AG04450 (cell line): ENCODE results near the gene TMEM184A. TPM values are rescaled to one million over a fixed set of nuclear protein-coding genes. Genes with fewer than 3 reads are reported as not detected.

ENCODE experiments used
- CTCF ChIA-PET: fragments of 300-600, 350-600 bp; formaldehyde crosslinking; extraction: SDS; loops from one replicate; lab custom pipeline; 2022; ENCODE audit warnings: antibody characterized with exemption, inconsistent platforms; lab: Charles Lee
- POLR2A ChIA-PET: fragments of 350-600 bp; formaldehyde crosslinking; extraction: SDS; loops from one replicate; lab custom pipeline; 2021; ENCODE audit warnings: antibody characterized with exemption, inconsistent platforms; lab: Yijun Ruan, JAX
- DNase-seq: peaks from one replicate; pipeline ENCODE4 v3.0.0-alpha.2; 2011; ENCODE audit warnings: low read depth, low spot score
- H3K27ac ChIP-seq: one replicate; pipeline ENCODE4 v1.5.1; 2012; ENCODE audit warnings: low read depth, low read length, control low read depth
- H3K27me3 ChIP-seq: one replicate; pipeline ENCODE4 v1.6.0; 2012; ENCODE audit warnings: low read length; ENCODE audit not compliant: control insufficient read depth, insufficient read depth
- H3K4me3 ChIP-seq: 2 replicates; pipeline ENCODE4 v1.5.1; 2011; ENCODE audit warnings: mild to moderate bottlenecking, low read depth, low read length, control low read depth
- H3K9me3 ChIP-seq: 2 replicates; pipeline ENCODE4 v1.5.1; 2012; ENCODE audit warnings: low read length; ENCODE audit not compliant: control insufficient read depth, insufficient read depth
- polyA plus RNA-seq: library from polyadenylated mRNA; depleted of rRNA; stranded (reverse); fragments of >200 nt; gene quantifications from 2 replicates; pipeline ENCODE4 v1.2.3, GENCODE V29; 2011
- TF ChIP-seq, protein P1 (sequence below): IDR thresholded peaks from 2 replicates; pipeline ENCODE4 v1.5.1; 2011; ENCODE audit warnings: low read depth, low read length, control low read depth, inconsistent platforms

TMEM184A gene
- polyA plus RNA-seq, 1 experiment: 0.56 TPM

DNA sequence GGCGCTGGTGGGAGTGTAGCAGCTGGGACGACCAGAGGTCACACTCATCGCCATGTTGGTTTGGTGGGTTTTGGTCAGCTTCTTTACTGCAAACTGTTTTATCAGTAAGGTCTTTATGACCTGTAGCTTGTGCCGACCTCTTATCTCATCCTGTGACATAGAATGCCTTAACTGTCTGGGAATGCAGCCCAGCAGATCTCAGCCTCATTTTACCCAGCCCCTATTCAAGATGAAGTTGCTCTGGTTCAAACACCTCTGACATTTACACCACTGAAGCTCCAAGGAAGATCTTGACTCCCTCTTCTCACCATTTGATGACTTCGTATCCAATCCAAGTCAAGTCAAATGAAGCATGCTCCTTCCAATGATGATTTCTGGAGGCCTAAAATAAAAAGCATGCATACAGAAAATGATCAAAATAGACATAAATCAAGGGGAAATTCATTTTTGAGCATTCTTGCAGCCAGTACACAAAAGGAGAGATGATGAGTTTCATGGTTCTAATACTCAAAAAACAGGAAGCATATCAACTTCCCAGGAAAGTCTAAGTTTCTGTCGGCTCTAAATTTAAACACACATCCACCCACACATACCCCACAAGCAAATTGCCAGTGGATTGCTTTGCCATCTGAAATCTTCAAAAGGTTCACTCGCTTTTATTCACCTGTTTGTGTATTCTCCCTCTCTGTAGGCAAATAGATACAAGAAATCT, 16.3 kb upstream of the TMEM184A start:
- no peak for DNase-seq
- Histone ChIP-seq H3K27ac (no peak overlapping the region), H3K9me3 (no peaks in the 10 kb centered on the region; the same call in 1 of the 2 replicates), H3K27me3 (no peaks in the 10 kb centered on the region), H3K4me3 (no peak overlapping the region)
- ChIA-PET CTCF (interaction anchor here (0.6 kb wide), 1 partner anchor 130 kb away, joined by 5 read pairs; no protein-coding TSS in a partner anchor), POLR2A (no interaction called here)
- TF ChIP-seq, protein P1, sequence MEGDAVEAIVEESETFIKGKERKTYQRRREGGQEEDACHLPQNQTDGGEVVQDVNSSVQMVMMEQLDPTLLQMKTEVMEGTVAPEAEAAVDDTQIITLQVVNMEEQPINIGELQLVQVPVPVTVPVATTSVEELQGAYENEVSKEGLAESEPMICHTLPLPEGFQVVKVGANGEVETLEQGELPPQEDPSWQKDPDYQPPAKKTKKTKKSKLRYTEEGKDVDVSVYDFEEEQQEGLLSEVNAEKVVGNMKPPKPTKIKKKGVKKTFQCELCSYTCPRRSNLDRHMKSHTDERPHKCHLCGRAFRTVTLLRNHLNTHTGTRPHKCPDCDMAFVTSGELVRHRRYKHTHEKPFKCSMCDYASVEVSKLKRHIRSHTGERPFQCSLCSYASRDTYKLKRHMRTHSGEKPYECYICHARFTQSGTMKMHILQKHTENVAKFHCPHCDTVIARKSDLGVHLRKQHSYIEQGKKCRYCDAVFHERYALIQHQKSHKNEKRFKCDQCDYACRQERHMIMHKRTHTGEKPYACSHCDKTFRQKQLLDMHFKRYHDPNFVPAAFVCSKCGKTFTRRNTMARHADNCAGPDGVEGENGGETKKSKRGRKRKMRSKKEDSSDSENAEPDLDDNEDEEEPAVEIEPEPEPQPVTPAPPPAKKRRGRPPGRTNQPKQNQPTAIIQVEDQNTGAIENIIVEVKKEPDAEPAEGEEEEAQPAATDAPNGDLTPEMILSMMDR: no peak

DNA sequence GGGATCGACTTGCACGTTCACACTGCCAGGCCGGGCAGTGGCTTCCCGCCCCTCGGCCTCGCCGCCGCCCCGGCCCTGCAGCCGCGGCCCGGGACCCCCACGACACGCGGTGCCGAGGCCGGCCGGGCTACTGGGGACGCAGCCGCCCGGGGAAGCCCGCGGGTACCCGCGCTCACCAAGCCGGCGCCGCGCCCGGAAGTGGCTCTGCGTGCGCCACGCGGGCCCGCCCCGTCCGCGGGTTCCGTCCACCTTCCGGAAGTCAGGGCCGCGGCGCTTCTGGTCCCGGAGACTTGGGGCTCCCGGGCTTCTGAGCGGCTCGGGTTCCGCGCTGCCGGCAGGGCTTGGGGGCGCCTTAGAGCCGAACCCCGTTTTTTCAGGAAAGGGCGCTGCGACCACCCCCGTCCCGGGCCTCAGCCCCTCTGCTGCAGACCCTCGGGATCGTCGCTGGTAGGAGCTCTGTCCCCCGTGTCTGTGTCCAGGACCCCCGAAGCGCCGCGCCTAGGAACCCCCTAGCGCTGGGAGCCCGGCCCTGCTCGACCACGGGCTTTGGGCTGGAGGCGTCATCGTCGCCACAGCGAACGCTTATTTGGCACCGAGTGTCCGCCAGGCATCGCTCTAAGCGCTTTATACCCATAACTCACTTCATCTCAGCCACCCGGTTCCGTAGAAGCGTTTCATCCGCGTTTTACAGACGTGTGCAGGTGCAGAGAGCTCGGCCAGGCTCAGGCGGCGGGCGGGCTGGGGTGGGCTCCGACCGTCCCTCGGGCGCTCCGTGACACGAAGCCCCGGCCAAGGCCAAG, 14.0 kb upstream of the TMEM184A start, which contains the start of gene PSMG3:
Gene PSMG3, minus strand, starts transcription at position 200 of the 800 bp plus-strand sequence. CDS start 693 bp downstream, outside the sequence.
- ChIA-PET POLR2A (no interaction called here), CTCF (interaction anchor here (0.8 kb wide), 1 partner anchor 9 kb away, joined by 3 read pairs; no protein-coding TSS in a partner anchor)
- TF ChIP-seq, protein P1: peak; percentile 44
- H3K27ac ChIP-seq: peak within 1 kb of the TSS; percentile 94
- H3K4me3 ChIP-seq: peak within 1 kb of the TSS; percentile 87
- DNase-seq: peak; percentile 67
- H3K9me3 ChIP-seq: no peaks in the 10 kb centered on the region; the same call in 1 of the 2 replicates
- H3K27me3 ChIP-seq: no peaks in the 10 kb centered on the region

DNA sequence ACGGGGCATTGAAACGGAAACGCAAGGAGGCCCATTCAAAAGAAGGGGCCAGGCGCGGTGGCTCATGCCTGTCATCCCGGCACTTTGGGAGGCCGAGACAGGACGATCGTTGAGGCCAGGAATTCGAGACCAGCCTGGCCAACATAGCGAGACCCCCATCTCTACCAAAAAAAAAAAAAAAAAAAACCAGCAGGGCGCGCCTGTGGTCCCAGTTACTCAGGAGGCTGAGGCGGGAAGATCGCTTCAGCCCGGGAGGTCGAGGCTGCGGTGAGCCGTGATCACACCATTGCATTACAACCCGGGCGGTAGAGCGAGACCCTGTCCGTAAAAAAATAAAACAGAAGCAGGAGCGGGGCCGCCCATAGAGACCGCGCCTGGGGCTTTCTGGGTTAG, 13.4 kb upstream of the TMEM184A start:
- DNase-seq: no peak
- ChIA-PET POLR2A (no interaction called here), CTCF (no interaction called here)
- Histone ChIP-seq H3K27me3 (no peaks in the 10 kb centered on the region), H3K27ac (peak overlapping the region; percentile 94), H3K9me3 (no peaks in the 10 kb centered on the region; the same call in 1 of the 2 replicates), H3K4me3 (peak overlapping the region; percentile 87)
- TF ChIP-seq, protein P1: no peak

DNA sequence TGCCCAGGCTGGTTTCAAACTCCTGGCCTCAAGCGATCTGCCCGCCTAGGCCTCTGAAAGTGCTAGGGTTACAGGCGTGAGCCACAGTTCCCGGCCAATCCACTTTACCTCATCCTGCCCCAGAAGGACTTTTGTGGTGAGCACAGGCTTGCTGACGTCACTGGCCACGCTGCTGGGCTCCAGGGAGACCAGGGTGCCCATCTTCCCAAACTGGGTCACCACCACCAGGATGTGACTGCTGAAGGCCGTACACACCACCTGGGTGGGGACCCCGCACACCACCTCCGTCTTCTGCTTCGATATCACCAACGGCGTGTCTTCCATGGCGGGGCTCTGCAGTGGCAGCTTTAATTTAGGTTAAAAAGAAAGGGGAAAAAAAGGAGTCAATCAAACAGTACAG, 13.0 kb upstream of the TMEM184A start:
- Histone ChIP-seq H3K27me3 (no peaks in the 10 kb centered on the region), H3K9me3 (no peaks in the 10 kb centered on the region; the same call in 1 of the 2 replicates), H3K27ac (peak overlapping the region; percentile 94), H3K4me3 (peak overlapping the region; percentile 87)
- ChIA-PET CTCF (no interaction called here), POLR2A (no interaction called here)
- no peak for DNase-seq
- TF ChIP-seq, protein P1: no peak
